Measurements from ENCODE around the gene SKAP1.

SKAP1 gene

GRCh38 chr17:48123776-48124388 lies 306.1 kb downstream of the SKAP1 start:
- no peaks in the 10 kb centered on the region for H3K9me3 ChIP-seq (ENCODE audit: insufficient read depth, low read depth, low read length)
- H3K4me3 ChIP-seq (ENCODE audit: low read length, poor library complexity, severe bottlenecking): no peak overlapping the region
- H3K79me2 ChIP-seq (ENCODE audit: insufficient read depth, low read length): no peaks in the 10 kb centered on the region
- H2AFZ ChIP-seq (ENCODE audit: low read length): no peak overlapping the region
- H3K4me1 ChIP-seq (ENCODE audit: insufficient read depth, low read length, poor library complexity, severe bottlenecking): no peaks in the 10 kb centered on the region
- no peak overlapping the region for H3K4me2 ChIP-seq (ENCODE audit: low read depth, low read length, poor library complexity, severe bottlenecking)
- no peak for TF ChIP-seq CTCF (conservative IDR thresholded peaks at IDR 0.05; ENCODE audit: low read length)
- TF ChIP-seq EZH2phosphoT487 (IDR thresholded peaks at IDR 0.05; ENCODE audit: borderline replicate concordance): no peak
- no peak overlapping the region for H3K9ac ChIP-seq (ENCODE audit: low read depth, low read length, poor library complexity, severe bottlenecking)
- H3F3A ChIP-seq (ENCODE audit: low read depth): no peaks in the 10 kb centered on the region
- H3K36me3 ChIP-seq (ENCODE audit: insufficient read depth, low read length): peaks cover 40% of the 10 kb centered on the region; the same call in 1 of the 2 replicates
- no peaks in the 10 kb centered on the region for H3K27me3 ChIP-seq (ENCODE audit: insufficient read depth, low read length, poor library complexity, severe bottlenecking)
- no peaks in the 10 kb centered on the region for H4K20me1 ChIP-seq (ENCODE audit: insufficient read depth, low read length, poor library complexity, severe bottlenecking)
- no peaks in the 10 kb centered on the region for H3K9me2 ChIP-seq (replicated peaks; ENCODE audit: low read depth, low read length)

DNA sequence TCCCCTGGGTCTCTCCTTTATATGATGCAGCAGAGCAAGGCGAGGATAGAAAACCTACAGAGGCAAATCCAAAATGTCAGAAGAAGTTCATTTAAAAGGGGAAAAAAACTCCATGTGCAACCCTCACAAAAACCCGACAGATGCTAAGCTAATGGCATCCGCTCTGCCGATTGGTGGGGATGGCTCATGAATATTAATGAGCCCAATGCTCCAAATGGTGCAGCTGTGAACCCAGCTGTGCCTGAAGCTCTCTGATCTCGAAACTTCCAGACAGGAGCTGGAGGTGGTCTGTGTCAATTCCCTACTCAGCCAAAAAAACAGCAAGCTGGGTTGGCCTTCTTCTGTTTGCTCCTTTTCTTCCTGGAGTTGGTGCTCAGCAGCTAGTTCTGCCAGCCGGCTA lies 306.9 kb downstream of the SKAP1 start:
- Histone ChIP-seq H3K9ac (ENCODE audit: low read depth, low read length, poor library complexity, severe bottlenecking) (no peak overlapping the region), H2AFZ (ENCODE audit: low read length) (no peak overlapping the region), H3K79me2 (ENCODE audit: insufficient read depth, low read length) (no peaks in the 10 kb centered on the region), H3K4me3 (ENCODE audit: low read length, poor library complexity, severe bottlenecking) (no peak overlapping the region), H3F3A (ENCODE audit: low read depth) (no peaks in the 10 kb centered on the region), H4K20me1 (ENCODE audit: insufficient read depth, low read length, poor library complexity, severe bottlenecking) (no peaks in the 10 kb centered on the region), H3K4me1 (ENCODE audit: insufficient read depth, low read length, poor library complexity, severe bottlenecking) (no peaks in the 10 kb centered on the region), H3K9me2 (replicated peaks; ENCODE audit: low read depth, low read length) (no peaks in the 10 kb centered on the region), H3K4me2 (ENCODE audit: low read depth, low read length, poor library complexity, severe bottlenecking) (no peak overlapping the region), H3K9me3 (ENCODE audit: insufficient read depth, low read depth, low read length) (no peaks in the 10 kb centered on the region), H3K36me3 (ENCODE audit: insufficient read depth, low read length) (peaks cover 46% of the 10 kb centered on the region; the same call in 1 of the 2 replicates), H3K27me3 (ENCODE audit: insufficient read depth, low read length, poor library complexity, severe bottlenecking) (no peaks in the 10 kb centered on the region)
- no peak for TF ChIP-seq EZH2phosphoT487 (IDR thresholded peaks at IDR 0.05; ENCODE audit: borderline replicate concordance)
- no peak for TF ChIP-seq CTCF (conservative IDR thresholded peaks at IDR 0.05; ENCODE audit: low read length)

DNA sequence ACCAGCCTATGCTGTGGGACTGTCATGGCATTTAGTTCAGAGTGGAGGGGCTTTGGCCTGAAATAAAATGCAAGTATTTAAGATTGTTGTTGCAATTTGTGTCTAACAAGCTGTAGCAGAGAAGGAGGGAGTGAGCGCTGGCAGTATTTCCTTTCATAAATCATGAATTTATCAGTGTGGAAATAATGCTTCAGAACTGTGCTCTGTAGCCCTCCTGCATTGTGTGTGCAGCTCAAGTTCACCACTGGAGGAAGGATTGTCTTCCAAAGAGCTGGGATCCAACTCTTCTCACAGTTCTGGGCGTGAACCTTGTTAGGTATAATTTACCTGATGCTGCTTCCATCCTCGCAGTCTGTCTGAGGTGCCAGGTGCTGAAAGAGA lies 307.4 kb downstream of the SKAP1 start:
- Histone ChIP-seq H3K9me3 (ENCODE audit: insufficient read depth, low read depth, low read length) (no peaks in the 10 kb centered on the region), H2AFZ (ENCODE audit: low read length) (no peak overlapping the region), H3K27me3 (ENCODE audit: insufficient read depth, low read length, poor library complexity, severe bottlenecking) (no peaks in the 10 kb centered on the region), H3K9me2 (replicated peaks; ENCODE audit: low read depth, low read length) (no peaks in the 10 kb centered on the region), H4K20me1 (ENCODE audit: insufficient read depth, low read length, poor library complexity, severe bottlenecking) (no peaks in the 10 kb centered on the region), H3K4me3 (ENCODE audit: low read length, poor library complexity, severe bottlenecking) (no peak overlapping the region), H3K4me1 (ENCODE audit: insufficient read depth, low read length, poor library complexity, severe bottlenecking) (no peaks in the 10 kb centered on the region), H3F3A (ENCODE audit: low read depth) (no peaks in the 10 kb centered on the region), H3K79me2 (ENCODE audit: insufficient read depth, low read length) (no peaks in the 10 kb centered on the region), H3K4me2 (ENCODE audit: low read depth, low read length, poor library complexity, severe bottlenecking) (no peak overlapping the region), H3K9ac (ENCODE audit: low read depth, low read length, poor library complexity, severe bottlenecking) (no peak overlapping the region), H3K36me3 (ENCODE audit: insufficient read depth, low read length) (peaks cover 51% of the 10 kb centered on the region; the same call in 1 of the 2 replicates)
- TF ChIP-seq EZH2phosphoT487 (IDR thresholded peaks at IDR 0.05; ENCODE audit: borderline replicate concordance) (no peak), CTCF (conservative IDR thresholded peaks at IDR 0.05; ENCODE audit: low read length) (no peak)
